ENCODE data around the gene PEX7. TPM values are rescaled to one million over a fixed set of nuclear protein-coding genes. Genes with fewer than 3 reads are reported as not detected.

PEX7 gene
- polyA plus RNA-seq, 1 experiment: 8.9 TPM

- DNase-seq (ENCODE audit: low read depth, low spot score): no peak
- no peaks in the 10 kb centered on the region for H3K27me3 ChIP-seq (ENCODE audit: control insufficient read depth, insufficient read depth, low read length)
- no peak for TF ChIP-seq CTCF (IDR thresholded peaks at IDR 0.05; ENCODE audit: low read depth, low read length)
- H3K9me3 ChIP-seq (ENCODE audit: control insufficient read depth, insufficient read depth, low read length): peaks cover 3% of the 10 kb centered on the region; the same call in 1 of the 2 replicates
- CTCF ChIA-PET: interaction anchor here (0.7 to 7.6 kb wide), 14 partner anchors 9 to 1321 kb away, joined by 3 to 221 read pairs (median 8); no protein-coding TSS in a partner anchor
- H3K4me3 ChIP-seq (ENCODE audit: low read depth, low read length): peak overlapping the region; percentile 96
- POLR2A ChIA-PET: interaction anchor here (1.9 to 2.1 kb wide), 2 partner anchors 124 to 149 kb away, joined by 6 to 22 read pairs; no protein-coding TSS in a partner anchor
- peak overlapping the region; percentile 92 for H3K27ac ChIP-seq (ENCODE audit: low read depth, low read length)
Measured at GRCh38 chr6:136793363-136793762, 29.0 kb upstream of the PEX7 start.

GRCh38 chr6:136795386-136795785 lies 27.0 kb upstream of the PEX7 start:
- TF ChIP-seq CTCF (IDR thresholded peaks at IDR 0.05; ENCODE audit: low read depth, low read length): no peak
- ChIA-PET CTCF (interaction anchor here (0.7 to 3.0 kb wide), 2 partner anchors 151 to 154 kb away, joined by 3 to 31 read pairs; no protein-coding TSS in a partner anchor), POLR2A (no interaction called here)
- Histone ChIP-seq H3K9me3 (ENCODE audit: control insufficient read depth, insufficient read depth, low read length) (peaks cover 3% of the 10 kb centered on the region; the same call in 1 of the 2 replicates), H3K4me3 (ENCODE audit: low read depth, low read length) (no peak overlapping the region), H3K27me3 (ENCODE audit: control insufficient read depth, insufficient read depth, low read length) (no peaks in the 10 kb centered on the region), H3K27ac (ENCODE audit: low read depth, low read length) (peak overlapping the region; percentile 21)
- no peak for DNase-seq (ENCODE audit: low read depth, low spot score)

- Histone ChIP-seq H3K4me3 (ENCODE audit: low read depth, low read length) (no peak overlapping the region), H3K27me3 (ENCODE audit: control insufficient read depth, insufficient read depth, low read length) (no peaks in the 10 kb centered on the region), H3K9me3 (ENCODE audit: control insufficient read depth, insufficient read depth, low read length) (peaks cover 3% of the 10 kb centered on the region; the same call in 1 of the 2 replicates), H3K27ac (ENCODE audit: low read depth, low read length) (peak overlapping the region; percentile 21)
- POLR2A ChIA-PET: no interaction called here
- no peak for TF ChIP-seq CTCF (IDR thresholded peaks at IDR 0.05; ENCODE audit: low read depth, low read length)
- CTCF ChIA-PET: interaction anchor here (3.0 kb wide), 1 partner anchor 152 kb away, joined by 31 read pairs; no protein-coding TSS in a partner anchor
- peak; percentile 53 for DNase-seq (ENCODE audit: low read depth, low spot score)
Measured at GRCh38 chr6:136795996-136796395, 26.4 kb upstream of the PEX7 start.

DNA sequence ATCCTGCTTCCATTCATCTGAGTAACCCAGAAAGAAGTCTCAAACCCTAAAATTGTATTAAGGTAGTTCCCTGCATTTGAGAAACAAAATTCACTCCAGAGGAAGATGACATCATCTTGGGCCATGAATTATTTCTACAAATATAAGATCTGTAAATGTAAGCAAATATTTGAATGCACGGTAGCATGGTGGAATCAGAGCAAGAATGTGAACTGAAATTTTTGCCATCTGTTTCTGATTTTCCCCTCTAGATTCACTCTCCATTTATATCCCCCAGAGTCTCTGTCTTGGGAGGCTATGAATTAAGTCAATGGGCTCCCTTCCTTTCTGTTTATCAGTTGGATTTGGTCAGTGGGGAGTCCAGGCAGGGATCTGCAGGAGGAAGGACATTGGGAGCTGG lies 24.3 kb upstream of the PEX7 start:
- POLR2A ChIA-PET: interaction anchor here (0.5 kb wide), 1 partner anchor 1027 kb away, joined by 7 read pairs; no protein-coding TSS in a partner anchor
- CTCF ChIA-PET: interaction anchor here (2.5 kb wide), 1 partner anchor 154 kb away, joined by 13 read pairs; no protein-coding TSS in a partner anchor
- TF ChIP-seq CTCF (IDR thresholded peaks at IDR 0.05; ENCODE audit: low read depth, low read length): no peak
- Histone ChIP-seq H3K27me3 (ENCODE audit: control insufficient read depth, insufficient read depth, low read length) (no peaks in the 10 kb centered on the region), H3K27ac (ENCODE audit: low read depth, low read length) (no peak overlapping the region), H3K4me3 (ENCODE audit: low read depth, low read length) (no peak overlapping the region), H3K9me3 (ENCODE audit: control insufficient read depth, insufficient read depth, low read length) (no peaks in the 10 kb centered on the region; the same call in 1 of the 2 replicates)
- DNase-seq (ENCODE audit: low read depth, low spot score): no peak

GRCh38 chr6:136801581-136801980 lies 20.8 kb upstream of the PEX7 start:
- no peaks in the 10 kb centered on the region for H3K9me3 ChIP-seq (ENCODE audit: control insufficient read depth, insufficient read depth, low read length)
- H3K27me3 ChIP-seq (ENCODE audit: control insufficient read depth, insufficient read depth, low read length): no peaks in the 10 kb centered on the region
- POLR2A ChIA-PET: no interaction called here
- H3K27ac ChIP-seq (ENCODE audit: low read depth, low read length): no peak overlapping the region
- CTCF ChIA-PET: interaction anchor here (1.4 to 1.8 kb wide), 2 partner anchors 9 to 157 kb away, joined by 4 to 5 read pairs; partner anchors contain the start of gene MAP3K5
- TF ChIP-seq CTCF (IDR thresholded peaks at IDR 0.05; ENCODE audit: low read depth, low read length): no peak
- no peak for DNase-seq (ENCODE audit: low read depth, low spot score)
- no peak overlapping the region for H3K4me3 ChIP-seq (ENCODE audit: low read depth, low read length)
